Measurements from ENCODE around the gene ATAD2B.

ATAD2B gene

DNA sequence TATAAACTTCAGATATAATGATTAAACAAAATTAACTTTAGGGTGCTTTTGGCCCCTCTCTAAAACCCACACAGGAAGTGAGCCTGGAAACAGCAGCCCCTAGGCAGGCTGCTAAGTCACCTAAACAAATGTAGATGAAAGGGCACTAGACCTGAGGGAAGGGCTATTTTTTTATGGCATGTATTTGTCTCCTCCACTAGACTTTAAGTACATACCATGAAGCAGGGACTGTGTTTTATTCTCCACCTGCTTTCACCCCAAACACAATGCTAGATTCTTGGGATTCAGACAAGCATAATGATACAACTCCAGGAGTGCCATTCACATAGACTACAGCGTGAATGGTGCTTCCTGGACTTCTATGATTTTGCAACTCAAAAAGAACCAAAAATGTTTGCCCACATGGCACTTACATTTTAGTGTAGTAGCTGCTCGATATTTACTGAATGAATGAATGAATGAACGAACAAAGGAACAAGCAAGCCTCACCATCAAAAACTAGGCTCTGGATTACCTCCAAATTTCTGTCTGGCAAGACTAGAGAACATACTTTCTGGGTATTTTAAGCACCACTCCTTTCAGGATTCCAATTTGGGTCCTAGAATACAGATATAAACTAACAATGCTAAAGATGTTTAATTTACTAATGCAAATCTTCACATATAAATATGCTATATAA lies 10.1 kb downstream of the ATAD2B start:
- intact Hi-C loops (cut with DNase I), result no loop called here
- no peak for DNase-seq

DNA sequence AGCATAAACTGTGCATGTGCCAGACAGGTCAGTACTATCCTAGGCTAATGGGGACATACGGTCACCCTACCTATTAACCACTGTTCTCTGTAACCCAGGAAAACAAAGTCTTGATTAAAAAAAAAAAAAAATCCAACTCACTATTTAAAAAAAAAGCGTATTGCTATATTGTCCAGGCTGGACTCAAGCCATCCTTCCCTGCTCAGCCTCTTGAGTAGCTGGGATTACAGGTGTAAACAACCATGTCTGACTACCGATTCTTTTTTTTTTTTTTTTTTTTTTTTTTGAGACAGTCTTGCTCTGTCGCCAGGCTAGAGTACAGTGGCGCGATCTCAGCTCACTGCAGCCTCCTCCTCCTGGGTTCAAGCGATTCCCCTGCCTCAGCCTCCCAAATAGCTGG lies 11.6 kb downstream of the ATAD2B start:
- intact Hi-C loops (cut with DNase I), result no loop called here
- no peak for DNase-seq

DNA sequence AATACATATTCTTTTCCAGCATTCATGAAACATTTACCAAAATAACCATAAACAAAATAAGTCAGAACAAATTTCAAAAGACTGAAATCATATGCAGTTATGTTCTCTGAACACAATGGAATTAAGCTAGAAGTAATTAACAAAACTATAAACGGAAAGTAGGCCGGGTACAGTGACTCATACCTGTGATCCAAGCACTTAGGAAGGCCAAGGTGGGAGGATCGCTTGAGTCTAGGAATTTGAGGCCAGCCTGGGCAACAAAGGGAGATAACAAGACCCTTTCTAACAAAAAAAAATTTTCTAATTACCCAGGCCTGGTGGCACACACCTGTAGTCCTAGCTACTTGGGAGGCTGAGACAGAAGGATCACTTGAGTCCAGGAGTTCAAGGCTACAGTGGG lies 14.9 kb downstream of the ATAD2B start:
- intact Hi-C loops (cut with DNase I), result no loop called here
- DNase-seq, result no peak

DNA sequence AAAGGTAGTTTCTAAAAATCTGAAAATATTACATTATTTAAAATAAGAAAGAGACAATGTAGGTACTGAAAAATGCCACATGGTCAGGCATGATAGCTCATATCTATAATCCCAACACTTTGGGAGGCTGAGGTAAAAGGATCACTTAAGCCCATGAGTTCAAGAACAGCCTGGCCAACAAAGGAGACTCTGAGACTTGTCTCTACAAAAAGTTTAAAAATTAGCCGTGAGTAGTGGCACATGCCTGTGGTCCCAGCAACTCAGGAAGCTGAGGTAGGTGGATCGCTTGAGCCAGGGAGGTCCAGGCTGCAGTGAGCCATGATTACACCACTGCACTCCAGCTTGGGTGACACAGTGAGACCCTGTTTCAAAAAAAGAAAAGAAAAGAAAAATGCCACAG lies 21.8 kb downstream of the ATAD2B start:
- no peak for DNase-seq
- intact Hi-C loops (cut with DNase I), result no loop called here

DNA sequence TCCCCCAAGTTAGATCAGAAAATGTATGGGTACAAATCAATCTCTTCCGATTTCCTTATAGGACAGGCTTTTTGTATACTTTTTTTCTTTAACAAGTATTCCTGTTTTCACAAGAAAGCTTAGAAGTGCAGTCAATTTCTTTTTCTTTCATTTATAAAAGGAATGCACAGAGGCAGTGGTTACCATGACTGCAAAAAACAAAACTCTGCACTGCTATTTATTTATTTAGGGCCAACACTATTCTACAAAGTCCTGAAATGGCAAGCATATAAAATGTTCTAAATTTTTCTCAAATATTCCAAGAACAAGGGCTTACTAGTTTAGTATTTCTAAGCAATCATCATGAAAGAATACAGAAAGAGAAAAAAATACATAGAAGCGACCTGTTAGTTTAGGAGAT lies 22.2 kb downstream of the ATAD2B start:
- no peak for DNase-seq
- intact Hi-C loops (cut with DNase I), result no loop called here

DNA sequence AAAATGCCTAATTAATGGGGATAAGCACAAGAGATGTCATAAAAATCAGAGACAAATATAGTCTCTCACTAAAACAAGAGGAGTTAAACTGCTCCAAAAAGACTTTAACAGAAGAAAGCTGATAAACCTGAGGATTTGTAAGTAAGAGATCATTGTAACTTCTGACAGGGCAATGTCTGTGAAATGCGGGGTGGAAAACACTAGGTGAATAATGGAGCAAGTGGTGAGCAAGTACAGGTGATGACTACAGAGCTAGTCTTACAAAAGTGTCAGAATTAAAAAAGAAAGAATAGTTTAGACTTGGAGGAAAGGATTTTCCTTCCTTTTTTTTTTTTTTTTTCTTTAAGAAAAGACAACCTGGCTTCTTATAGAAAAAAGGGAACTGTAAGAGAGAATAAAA lies 22.7 kb downstream of the ATAD2B start:
- DNase-seq, result no peak
- intact Hi-C loops (cut with DNase I), result no loop called here

DNA sequence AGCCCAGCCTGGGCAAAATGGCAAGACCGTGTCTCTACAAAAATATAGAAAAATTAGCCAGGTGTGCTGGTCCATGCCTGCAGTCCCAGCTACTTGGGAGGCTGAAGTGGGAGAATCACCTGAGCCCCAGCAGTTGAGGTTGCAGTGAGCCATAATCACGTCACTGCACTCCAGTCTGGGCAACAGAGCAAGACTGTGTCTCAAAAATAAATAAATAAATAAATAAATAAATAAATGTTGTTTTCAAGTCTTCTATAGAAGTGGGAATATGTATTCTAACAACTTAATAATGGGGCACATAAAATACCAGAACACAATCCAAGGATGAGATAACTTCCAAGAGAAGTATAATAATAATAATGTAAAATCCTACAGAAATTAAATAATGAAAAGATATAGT lies 23.9 kb downstream of the ATAD2B start:
- DNase-seq, result no peak
- intact Hi-C loops (cut with DNase I), result no loop called here

DNA sequence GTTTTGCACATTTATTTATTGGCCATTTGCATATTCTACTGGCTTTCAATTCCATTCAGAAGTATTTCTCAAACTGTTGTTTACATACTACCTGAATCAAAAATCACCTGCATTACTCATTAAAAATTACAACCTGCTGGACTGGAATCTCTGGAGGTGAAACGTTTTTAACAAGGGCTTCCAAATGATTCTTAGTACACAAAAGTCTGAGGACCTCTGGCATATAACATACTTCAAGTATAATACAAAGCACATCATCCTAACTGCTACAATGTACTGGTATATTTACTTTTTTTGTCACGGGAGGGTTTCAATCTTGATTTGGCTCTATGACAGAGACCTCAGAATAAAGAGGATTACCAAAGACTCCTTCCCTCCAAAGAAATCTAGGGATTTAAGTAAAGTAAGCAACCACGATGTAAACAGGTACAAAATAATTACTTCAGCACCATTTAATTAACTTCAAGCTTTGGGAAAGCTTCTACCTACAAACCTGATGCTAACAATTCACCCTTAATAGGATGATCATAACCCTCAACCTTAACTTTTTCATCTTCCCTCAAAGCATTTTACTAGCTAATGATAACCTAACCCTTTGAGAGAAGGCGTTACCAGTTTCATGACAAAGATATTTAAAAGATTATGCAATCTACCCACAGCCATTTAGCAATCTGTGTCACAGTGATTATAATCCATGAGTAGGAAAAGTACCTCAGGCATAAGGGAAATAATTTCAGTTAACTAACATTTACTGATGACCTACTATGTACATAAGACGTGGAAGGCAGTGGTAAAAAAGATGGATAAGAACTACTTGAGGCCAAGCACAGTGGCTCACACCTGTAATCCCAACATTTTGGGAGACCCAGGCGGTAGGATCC lies 24.7 kb downstream of the ATAD2B start:
- DNase-seq, result no peak
- intact Hi-C loops (cut with DNase I), result no loop called here

DNA sequence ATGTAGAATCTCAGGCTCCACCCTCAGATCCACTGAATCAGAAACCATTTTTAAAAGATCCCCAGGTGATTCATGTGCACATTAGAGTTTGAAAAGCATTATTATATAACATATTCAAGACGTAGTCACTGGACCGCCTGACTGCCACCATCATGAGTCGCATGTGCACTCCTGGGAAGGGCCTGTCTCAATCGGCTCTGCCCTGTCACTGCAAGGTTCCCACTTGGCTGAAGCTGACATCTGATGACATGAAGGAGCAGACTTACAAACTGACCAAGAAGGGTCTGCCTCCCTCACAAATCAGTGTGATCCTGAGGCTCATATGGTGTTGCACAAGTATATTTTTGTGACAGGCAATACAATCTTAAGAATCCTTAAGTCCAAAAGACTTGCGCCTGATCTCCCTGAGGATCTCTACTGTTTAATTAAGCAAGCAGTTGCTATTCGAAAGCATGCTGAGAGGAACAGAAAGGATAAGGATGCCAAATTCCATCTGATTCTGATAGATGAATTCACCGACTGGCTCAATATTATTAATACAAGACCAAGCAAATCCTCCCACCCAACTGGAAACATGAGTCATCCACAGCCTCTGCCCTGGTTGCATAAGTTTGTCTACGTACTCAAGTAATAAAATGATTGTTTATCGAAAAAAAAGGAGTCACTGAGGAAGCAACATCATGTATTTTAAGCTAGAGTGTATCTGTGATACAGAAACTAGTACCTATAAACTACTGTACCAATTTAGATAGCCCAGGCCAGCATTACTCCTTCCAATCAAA lies 26.2 kb downstream of the ATAD2B start:
- intact Hi-C loops (cut with DNase I), result no loop called here
- DNase-seq, result no peak

DNA sequence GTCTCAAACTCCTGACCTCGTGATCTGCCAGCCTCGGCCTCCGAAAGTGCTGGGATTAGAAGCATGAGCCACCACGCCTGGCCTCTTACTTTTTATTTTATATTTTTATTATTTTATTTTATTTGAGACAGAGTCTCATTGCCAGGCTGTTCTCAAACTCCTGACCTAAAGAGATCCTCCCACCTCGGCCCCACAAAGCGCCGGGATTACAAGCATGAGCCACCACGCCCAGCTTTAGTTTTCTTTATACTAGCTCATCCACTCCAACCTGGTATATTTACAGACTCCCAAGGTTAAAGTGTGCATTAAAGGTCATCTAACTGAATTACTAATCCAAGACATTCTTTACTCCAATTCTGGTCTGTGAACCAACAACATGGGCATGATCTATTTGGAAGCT lies 26.8 kb downstream of the ATAD2B start:
- intact Hi-C loops (cut with DNase I), result no loop called here

DNA sequence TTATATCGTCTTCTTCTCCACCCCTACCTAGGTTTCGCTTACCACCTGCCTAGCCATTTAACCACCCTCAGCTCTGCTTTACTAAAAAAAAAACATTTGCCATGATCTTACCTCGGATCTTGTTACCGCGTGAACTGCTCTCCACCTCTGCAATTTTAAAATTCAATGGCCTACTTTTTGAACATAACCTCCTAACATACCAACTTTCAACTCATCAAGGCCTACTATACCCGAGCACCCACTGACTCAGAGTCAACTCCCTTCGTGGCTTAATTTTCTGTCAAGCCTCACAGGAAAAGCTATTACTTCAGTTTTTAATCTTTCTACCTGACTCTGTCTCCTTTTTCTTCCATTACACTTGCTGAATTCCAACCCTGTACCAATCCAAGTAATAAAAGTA lies 55.7 kb downstream of the ATAD2B start:
- intact Hi-C loops (cut with DNase I), result no loop called here
- no peak for DNase-seq

More for the DNA sequence above, 26.8 kb downstream of the ATAD2B start:
- no peak for DNase-seq

DNA sequence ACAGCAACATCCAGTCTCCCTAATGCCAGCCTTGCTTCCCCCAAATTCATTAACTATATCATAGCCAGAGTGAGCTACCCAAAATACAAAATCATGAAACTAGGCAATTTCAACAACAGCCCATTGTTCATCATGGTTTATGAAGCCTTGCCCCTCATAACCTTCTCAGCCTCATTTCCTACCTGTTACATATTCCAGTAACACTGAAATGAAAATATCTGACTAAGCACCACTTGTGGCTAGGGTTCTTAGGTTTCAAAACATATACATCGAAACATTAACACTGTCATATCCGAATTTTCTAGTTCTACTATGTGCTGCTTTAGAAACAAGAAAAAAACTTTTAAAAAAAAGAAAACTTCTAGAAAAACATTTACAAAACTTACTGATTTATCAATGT lies 59.5 kb downstream of the ATAD2B start:
- intact Hi-C loops (cut with DNase I), result no loop called here

DNA sequence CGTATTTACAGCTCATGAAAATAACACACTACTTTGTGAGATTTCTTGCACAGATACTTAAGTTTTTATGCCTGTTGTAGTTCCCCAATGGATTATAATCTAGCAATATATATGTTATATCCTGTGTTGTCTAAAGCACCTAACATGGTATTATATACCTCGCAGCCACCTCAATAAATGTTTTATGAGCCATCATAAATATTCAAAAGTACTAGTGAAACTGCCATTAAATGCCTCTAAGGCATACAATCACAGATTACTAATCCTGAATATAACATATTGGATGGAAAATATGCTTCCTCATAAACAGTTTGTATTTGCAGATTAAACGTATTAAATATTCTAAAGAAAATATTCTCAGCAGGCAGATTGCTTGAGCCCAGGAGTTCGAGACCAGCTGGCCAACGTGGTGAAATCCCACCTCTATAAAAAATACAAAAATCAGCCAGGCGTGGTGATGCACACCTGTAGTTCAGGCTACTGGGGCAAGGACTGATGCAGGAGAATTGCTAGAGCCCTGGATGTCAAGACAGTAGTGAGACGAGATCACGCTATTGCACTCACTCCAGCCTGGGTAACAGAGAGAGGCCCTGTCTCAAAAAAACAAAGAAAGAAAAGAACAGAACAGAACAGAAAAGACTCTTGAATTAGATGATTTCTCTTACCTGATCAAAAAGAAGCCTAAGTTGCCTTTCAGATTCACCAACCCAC lies 64.1 kb downstream of the ATAD2B start:
- intact Hi-C loops (cut with DNase I), result no loop called here
- no peak for DNase-seq

More for the DNA sequence above, 59.5 kb downstream of the ATAD2B start:
- no peak for DNase-seq

DNA sequence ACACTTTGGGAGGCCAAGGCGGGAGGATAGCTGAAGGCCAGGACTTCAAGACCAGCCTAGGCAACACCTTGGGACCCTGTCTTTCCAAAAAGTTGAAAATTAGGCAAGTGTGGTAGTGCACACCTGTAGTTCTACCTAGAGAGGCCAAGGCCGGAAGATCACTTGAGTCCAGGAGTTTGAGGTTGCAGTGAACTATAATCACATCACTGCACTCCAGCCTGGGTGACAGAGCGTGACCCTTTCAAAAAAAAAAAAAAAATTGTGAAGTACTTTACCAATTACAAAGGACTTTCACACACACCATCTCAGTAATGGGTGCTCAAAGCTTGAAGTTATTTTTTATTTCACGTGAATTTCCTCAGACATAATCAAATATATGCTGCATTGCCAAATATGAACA lies 65.0 kb downstream of the ATAD2B start:
- intact Hi-C loops (cut with DNase I), result no loop called here
- DNase-seq, result no peak

DNA sequence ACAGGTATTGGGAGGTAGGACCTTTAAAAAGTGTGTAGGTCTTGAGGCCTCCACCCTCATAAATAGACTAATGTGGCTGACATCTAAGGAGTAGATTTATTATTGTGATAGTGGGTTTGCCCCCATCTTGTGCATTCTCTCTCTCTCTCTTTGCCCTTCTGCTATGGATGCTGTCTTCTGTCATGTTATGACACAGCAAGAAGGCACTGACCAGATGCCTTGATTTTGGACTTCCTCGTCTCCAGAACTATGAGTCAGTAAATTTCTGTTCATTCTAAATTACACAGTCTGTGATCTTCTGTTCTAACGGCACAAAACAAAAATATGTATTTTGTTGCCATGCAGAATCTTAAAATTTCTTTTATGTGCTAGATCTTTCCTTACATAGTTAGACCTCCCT lies 66.9 kb downstream of the ATAD2B start:
- no peak for DNase-seq
- intact Hi-C loops (cut with DNase I), result no loop called here

DNA sequence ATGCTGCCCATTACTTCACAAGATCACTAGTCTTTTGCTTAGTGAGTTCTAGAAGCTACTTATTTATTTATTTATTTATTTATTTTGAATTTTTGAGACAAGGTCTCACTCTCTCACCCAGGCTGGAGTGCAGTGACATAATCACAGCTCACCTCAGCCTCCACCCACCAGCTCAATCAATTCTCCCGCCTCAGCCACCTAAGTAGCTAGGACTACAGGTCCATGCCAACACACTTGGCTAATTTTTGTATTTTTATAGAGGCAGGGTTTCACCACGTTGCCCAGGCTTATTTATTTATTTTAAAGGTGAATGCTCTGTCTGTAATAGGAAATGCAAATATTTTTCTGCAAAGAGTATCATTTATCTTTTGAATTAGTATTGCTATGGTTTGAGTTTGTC lies 67.7 kb downstream of the ATAD2B start:
- intact Hi-C loops (cut with DNase I), result no loop called here
- DNase-seq, result no peak

DNA sequence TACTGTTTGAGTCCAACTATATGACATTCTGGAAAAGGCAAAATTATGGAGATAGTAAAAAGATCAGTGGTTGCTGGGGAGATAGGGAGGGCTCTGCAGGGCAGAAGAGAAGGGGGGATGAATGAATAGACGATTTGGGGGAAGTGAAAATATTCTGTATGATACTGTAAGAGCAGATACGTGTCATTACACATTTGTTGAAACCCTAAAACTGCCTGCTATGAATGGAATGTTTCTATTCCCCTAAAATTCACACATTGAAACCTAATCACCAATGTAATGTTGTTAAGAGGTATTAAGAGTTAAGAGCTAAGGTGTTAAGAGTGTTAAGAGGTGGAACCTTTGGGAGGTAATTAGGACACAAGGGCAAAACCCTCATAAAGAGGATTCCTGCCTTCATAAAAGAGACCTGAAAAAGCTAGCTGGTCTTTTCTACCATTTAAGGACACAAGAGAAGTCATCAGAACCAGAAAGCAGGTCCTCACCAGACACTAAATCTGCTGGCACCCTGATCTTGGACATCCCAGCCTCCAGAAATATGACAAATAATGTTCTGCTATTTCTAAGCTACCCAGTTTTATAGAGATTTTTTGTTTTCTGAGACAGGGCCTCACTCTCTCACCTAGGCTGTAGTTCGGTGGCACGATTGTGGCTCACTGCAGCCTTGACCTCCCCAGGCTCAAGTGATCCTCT lies 76.2 kb downstream of the ATAD2B start:
- intact Hi-C loops (cut with DNase I), result no loop called here
- no peak for DNase-seq

DNA sequence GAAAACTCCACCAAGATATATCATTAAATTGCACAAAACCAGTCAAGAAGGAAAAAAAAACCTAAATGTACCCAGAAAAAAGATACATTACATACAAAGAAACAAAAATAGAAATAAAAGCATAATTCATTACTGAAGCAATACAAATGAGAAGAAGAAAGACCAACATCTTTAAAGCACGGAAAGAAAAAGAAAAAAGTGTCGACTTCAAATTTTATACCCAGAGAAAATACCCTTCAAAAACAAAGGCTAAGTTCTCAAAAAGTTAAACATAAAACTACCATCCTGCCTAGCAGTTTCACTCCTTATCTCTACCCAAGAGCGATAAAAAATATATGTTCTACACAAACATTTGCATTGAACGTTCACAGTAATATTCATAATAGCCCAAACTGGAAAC lies 82.0 kb downstream of the ATAD2B start:
- intact Hi-C loops (cut with DNase I), result no loop called here

DNA sequence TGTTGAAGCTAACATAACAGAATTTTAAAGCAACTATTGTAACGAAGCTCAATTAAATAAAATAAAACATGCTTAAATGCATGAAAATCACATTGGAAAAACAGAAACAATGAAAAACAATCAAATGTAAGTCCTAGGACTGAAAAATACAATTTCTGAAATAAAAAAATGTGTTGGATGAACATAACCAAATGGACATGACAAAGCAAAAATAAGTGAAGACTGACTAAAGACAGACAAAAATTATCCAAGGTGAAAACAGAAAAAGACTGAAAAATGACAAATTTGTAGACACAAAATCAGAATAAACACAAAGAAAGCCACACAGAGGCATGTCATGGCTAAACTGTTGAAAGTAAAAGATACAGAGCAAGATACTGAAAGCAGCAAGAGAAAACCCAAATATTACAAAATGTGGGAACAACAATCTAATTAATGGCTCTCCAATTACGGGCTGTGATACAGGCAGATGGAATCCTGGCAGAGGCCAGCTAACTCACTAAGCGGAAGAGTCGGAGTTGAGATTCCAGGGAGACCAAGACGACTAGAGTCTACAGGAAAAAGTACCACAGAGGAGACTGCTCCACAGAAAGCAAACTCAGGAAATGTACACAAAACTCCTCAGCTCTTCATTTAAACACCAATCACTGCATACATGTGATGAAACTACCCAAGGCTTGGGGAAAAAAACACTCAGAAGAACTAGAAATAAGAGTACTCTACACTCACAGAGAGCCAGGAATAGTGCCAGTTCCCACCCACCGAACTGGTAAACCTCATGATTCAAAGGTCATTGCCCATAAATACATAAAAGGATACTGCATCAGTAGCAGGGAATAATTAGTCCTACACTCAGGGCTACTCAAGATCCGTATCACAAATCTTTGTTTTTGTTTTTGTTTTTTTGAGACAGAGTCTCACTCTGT lies 83.6 kb downstream of the ATAD2B start:
- DNase-seq, result no peak
- intact Hi-C loops (cut with DNase I), result no loop called here

More for the DNA sequence above, 82.0 kb downstream of the ATAD2B start:
- no peak for DNase-seq
